Measurements from ENCODE around the gene UBTD1.

- TF ChIP-seq CTCF (IDR thresholded peaks at IDR 0.05 in 2 of 3, conservative IDR thresholded peaks at IDR 0.05 in 1 of 3; ENCODE audit: control insufficient read depth in 2 of 3, extremely low read depth in 1 of 3, insufficient read depth in 1 of 3, low read depth in 3 of 3, low read length in 3 of 3), result no peak
- no peak for TF ChIP-seq RBBP5 (conservative IDR thresholded peaks at IDR 0.05)
- no peak for TF ChIP-seq KAT2A (conservative IDR thresholded peaks at IDR 0.05; ENCODE audit: control insufficient read depth, low read depth, low read length)
- TF ChIP-seq MEF2A (IDR thresholded peaks at IDR 0.05; ENCODE audit: insufficient read depth, low read depth, low read length), result no peak
- no peak for TF ChIP-seq NBN (IDR thresholded peaks at IDR 0.05)
- no peak for TF ChIP-seq E2F4 (IDR thresholded peaks at IDR 0.05; ENCODE audit: low read depth, low read length)
- TF ChIP-seq MAX (IDR thresholded peaks at IDR 0.05; ENCODE audit: low read depth, low read length), result no peak
- no peak for TF ChIP-seq ATF3 (IDR thresholded peaks at IDR 0.05; ENCODE audit: borderline replicate concordance, extremely low read depth, low read depth, low read length)
- no peak for TF ChIP-seq GABPA (IDR thresholded peaks at IDR 0.05; ENCODE audit: low read depth)
- no peak for TF ChIP-seq REST (IDR thresholded peaks at IDR 0.05; ENCODE audit: low read depth, low read length)
- TF ChIP-seq SPI1 (IDR thresholded peaks at IDR 0.05; ENCODE audit: borderline replicate concordance, insufficient read depth, low read depth, low read length), result no peak
- TF ChIP-seq BHLHE40 (IDR thresholded peaks at IDR 0.05; ENCODE audit: borderline replicate concordance in 1 of 2, low read depth in 2 of 2, low read length in 1 of 2), result no peak
- TF ChIP-seq ZNF24 (IDR thresholded peaks at IDR 0.05), result no peak
Observed at GRCh38 chr10:97459933-97460332, 38.8 kb upstream of the UBTD1 start.

Data from GM12878 (cell line).